GM12875 (cell line): ENCODE data around the gene PAIP2.
"Not testable (repeated sequence)": the region's sequence is repeated elsewhere in the genome, so short reads cannot be mapped to it uniquely, and the experiment has no call there.

Source experiments
- H3K4me3 ChIP-seq: one replicate; pipeline ENCODE4 v1.5.1; 2011; ENCODE audit warnings: low read depth, low read length, control low read depth
- TF ChIP-seq, protein P1 (sequence below): IDR thresholded peaks from 2 replicates; pipeline ENCODE4 v1.5.1; 2011; ENCODE audit warnings: low read depth, mild to moderate bottlenecking, control low read depth, inconsistent platforms, low read length, moderate library complexity, borderline replicate concordance; ENCODE audit not compliant: insufficient read depth

PAIP2 gene

DNA sequence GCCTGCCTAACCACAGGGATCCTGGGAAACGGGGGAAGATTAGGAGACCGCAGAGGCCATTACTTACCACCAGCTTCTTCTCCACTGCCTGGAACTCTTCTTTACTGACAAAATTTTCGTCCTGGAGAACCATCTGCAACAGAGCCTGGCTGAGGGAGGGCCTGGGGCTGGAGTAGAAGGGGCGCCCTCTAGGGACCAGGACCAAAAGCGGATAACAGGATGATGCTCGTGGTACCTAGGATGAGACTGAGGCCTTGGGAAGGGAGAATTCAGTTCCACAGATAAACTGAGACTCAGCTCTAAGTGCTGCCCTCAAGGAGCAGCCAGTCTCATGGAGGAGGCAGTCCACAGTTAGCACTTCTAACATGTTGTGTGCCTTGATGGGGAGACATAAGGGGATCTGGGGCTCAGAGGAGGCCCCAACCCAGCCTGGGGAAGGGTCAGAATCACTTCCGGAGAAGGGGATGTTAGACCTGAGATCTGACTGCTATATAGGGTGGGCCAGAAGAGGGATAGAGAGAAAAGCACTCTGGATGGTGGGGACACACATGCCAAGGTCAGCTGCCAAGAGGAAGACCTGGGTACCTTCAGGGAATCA, 61.0 kb downstream of the PAIP2 start:
- TF ChIP-seq, protein P1, sequence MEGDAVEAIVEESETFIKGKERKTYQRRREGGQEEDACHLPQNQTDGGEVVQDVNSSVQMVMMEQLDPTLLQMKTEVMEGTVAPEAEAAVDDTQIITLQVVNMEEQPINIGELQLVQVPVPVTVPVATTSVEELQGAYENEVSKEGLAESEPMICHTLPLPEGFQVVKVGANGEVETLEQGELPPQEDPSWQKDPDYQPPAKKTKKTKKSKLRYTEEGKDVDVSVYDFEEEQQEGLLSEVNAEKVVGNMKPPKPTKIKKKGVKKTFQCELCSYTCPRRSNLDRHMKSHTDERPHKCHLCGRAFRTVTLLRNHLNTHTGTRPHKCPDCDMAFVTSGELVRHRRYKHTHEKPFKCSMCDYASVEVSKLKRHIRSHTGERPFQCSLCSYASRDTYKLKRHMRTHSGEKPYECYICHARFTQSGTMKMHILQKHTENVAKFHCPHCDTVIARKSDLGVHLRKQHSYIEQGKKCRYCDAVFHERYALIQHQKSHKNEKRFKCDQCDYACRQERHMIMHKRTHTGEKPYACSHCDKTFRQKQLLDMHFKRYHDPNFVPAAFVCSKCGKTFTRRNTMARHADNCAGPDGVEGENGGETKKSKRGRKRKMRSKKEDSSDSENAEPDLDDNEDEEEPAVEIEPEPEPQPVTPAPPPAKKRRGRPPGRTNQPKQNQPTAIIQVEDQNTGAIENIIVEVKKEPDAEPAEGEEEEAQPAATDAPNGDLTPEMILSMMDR = peak; percentile 55
- H3K4me3 ChIP-seq = no peak overlapping the region

DNA sequence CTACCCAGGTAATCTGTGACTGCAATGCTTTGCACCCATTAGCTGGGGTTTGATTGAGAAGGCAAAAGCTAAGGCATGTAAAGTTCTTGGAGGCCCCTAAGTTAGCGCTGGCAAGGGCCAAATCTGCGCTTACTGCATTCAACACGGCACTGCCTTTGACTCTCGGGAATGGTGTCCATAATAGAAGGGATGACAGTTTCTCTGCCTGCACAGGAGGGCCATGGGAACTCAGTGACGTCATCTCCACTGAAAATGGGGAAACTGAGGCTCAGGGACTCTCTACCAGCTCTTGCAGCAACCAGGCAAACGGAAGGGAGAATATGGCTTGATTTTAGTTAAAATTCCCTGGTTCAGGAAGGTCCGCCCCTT, 61.7 kb downstream of the PAIP2 start:
- TF ChIP-seq, protein P1 = no peak
- H3K4me3 ChIP-seq = peak overlapping the region; percentile 64

DNA sequence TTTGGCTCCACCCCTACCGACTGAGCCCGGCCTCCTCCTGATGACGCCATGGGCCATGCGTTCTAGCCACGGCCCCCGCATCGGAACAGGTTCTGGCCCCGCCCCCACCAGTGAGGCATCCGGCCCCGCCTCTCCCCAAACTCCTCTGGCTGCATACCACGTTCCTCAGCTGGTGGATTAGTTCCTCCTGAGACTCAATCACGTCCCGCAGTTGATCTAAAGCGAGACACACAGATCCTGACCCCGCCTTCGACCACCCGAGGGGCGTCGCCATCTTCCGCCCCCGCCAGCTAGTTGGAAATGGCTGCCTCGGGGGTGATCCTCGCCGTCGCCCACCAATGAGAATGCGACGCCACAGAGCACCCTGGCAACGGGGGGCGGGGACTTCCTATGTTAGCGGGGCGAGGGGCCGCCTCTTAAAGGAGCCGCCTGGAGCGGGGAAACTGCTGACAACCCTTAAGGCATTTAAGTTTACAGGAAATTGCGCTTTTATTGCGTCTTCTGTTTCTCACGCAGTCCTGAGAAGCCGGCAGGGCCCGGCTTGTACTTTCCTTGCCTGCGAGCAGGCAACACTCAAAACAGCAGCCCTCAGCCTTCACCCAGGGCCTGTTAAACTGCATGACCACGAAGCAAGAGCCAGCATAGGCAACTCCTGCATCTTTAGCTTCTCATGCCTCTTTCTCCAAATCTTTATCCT, 62.3 kb downstream of the PAIP2 start, which contains the start of gene SPATA24:
Gene SPATA24, minus strand, starts transcription at position 303 of the 697 bp plus-strand sequence. Its CDS starts 29 bp downstream, at position 274.
- TF ChIP-seq, protein P1 = no peak

DNA sequence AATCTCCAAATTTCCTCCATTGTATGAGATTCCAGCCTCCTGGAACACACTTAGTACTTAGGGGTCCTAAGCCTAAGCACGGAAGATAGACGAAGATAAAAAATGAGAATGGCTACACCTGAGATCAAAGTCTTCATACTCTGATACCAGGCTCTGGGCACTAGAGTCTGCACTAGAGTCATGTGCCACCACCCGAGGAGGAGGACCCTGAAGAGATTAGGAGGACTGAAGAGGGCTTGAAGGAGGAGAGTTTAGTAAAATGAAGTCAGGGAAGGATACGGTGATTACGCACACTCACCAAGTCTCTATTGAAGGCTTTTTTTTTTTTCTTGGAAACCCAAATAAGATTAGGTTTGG, 62.8 kb downstream of the PAIP2 start:
- TF ChIP-seq, protein P1 = no peak
- H3K4me3 ChIP-seq = peak overlapping the region; percentile 64

More for the DNA sequence above, 62.3 kb downstream of the PAIP2 start, which contains the start of gene SPATA24:
- H3K4me3 ChIP-seq = peak within 1 kb of the TSS; percentile 64

DNA sequence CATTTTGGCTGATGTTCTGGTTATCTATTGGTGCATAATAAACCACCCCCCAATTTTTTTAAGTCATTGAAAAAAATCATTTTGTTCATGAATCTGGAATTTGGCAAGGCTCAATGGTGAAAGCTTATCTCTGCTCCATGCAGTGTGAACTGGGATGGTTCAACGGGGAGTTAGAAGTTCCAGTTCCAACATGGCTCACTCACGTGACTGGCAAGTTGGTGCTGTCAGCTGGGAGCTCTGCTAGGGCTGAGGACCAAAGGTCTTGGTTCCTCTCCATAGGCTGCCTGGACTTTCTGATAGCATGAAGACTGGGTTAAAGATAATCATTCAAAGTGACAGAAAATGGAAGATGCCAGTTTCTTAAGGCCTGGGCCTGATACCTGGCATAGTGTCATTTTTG, 65.3 kb downstream of the PAIP2 start:
- TF ChIP-seq, protein P1 = no peak
- H3K4me3 ChIP-seq = no peak overlapping the region

DNA sequence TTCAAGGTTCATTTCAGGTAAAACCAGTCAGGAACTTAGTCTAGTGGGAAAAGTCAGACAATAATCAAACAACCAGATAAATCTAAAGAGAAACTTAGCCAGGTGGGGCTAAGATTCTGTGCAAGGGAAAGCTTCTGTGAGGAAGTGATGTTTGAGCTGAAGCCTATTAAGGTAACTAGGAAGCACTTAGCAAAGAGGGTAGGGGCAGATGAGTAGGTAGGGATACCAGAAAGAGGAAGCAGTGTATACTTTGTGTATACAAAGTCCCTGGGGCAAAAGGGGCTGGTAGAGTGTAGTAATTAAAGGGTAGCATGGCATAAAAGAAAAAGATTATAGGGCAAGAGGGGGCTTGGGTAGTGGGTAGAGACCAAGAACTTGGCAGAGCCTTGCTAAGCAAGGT, 65.9 kb downstream of the PAIP2 start:
- TF ChIP-seq, protein P1 = no peak

DNA sequence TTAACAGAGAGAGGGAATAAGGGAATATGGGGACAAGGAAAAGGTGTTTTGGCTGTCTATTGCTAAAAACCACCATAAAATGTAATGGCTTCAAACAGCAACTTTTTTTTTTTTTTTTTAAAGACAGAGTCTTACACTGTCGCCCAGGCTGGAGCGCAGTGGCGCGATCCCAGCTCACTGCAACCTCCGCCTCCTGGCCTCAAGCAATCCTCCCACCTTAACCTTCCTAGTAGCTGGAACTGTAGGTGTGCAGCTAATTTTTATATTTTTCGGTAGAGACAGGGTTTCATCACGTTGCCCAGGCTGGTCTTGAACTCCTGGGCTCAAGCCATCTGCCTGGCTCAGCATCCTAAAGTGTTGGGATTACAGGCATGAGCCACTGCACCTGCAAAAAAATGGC, 66.5 kb downstream of the PAIP2 start:
- TF ChIP-seq, protein P1 = no peak
- no peak overlapping the region for H3K4me3 ChIP-seq

More for the DNA sequence above, 65.9 kb downstream of the PAIP2 start:
- no peak overlapping the region for H3K4me3 ChIP-seq

DNA sequence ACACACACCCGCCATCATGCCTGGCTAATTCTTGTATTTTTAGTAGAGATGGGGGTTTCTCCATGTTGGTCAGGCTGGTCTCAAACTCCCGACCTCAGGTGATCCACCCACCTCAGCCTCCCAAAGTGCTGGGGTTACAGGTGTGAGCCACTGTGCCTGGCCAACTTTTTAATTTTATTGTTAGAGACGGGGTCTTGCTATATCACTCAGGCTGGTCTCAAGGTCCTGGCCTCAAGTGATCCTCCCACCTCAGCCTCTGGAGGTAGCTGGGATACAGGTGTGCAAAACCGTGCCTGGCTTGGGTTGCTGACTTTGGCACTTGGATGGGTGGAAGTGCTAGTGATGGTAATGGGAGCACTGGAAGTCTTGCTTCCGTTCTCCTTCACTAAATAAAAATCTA, 67.5 kb downstream of the PAIP2 start:
- H3K4me3 ChIP-seq = not testable (repeated sequence)
